GM19035 (cell line): ENCODE data around the gene RIN1.

ENCODE experiments used
- ATAC-seq: cut with Tn5 transposase; IDR thresholded peaks from one replicate; pipeline ENCODE4 v1.9.1; 2021; ENCODE audit not compliant: unreplicated experiment

Gene RIN1

DNA sequence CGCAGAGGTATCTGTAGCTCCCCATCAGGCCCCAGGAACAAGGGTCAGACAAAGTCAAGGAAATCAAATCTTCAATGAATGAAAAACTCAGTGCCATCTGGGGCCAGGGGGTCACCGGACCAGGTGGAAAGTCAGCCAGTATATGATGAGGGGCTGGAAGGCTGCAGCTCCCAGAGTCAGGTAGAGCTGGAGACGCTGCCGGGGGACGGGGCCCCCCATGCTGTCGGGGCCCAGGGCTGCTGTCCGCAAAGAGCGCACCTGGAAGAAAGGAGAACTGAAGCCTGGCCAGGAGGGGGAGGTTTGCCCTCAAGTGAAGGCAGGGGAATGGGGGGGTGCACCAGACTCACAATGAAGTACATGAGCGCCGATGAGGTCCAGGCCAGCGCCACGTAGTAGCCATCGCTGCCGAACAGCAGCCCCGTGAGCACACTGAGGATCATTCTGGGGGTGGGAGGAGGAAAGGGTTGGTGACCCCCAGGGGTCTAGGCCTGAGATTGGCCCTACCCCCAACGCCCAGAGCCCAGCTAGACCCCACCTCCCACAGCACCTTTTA lies 51.6 kb downstream of the RIN1 start:
- ATAC-seq, result no peak

DNA sequence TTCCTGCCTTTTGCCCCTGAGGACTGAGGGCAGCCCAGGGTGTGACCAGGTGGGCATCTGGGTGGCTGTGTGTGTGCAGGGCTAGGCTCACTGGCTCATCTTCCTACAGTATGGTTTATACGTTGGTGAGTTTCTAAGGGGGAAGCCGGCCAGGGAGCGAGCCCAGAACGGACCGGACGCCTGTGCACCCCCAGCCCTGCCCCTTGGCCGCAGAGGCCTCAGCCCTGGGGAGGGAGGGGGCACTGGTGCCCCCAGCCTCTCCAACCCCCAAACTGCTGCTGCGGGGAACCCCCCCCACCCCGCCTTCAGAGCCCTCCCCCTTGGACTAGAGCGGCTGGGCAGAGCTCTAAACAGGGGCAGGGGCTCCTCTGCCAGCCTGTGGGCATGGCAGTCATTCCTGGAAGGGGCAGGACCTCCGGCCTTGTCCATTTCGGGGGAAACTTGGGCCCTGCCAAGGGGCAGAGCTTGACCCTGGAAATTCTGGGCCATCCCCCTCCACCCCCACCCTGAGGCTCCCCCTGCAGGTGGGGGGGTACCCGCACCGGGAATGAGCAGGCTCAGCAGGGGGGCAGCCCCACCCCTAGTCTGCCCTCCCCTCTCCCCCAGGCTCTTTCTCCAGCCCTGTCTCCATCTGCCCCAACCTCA lies 52.7 kb downstream of the RIN1 start:
- no peak for ATAC-seq

GRCh38 chr11:66282468-66283455 lies 53.5 kb downstream of the RIN1 start:
- peak; percentile 83 for ATAC-seq
